Astrocyte of the spinal cord (primary cell): ENCODE data around the gene KIF5C.

Experiments used
- DNase-seq: peaks from one replicate; pipeline ENCODE4 v3.0.0; 2011; ENCODE audit warnings: low read depth, low spot score
- H3K4me3 ChIP-seq: 2 replicates; pipeline ENCODE4 v1.5.1; 2011; ENCODE audit warnings: low read depth, mild to moderate bottlenecking, low read length, moderate library complexity
- CTCF ChIP-seq: IDR thresholded peaks from 2 replicates; pipeline ENCODE4 v1.5.1; 2012; ENCODE audit warnings: low read depth, mild to moderate bottlenecking, low read length, inconsistent platforms
- in situ Hi-C: cut with HindIII; loops from 2 replicates; pipeline ENCODE4 v1.10.0; 2017; ENCODE audit warnings: low sequenced_read_pairs

The KIF5C gene

GRCh38 chr2:148914463-148914862, 39.4 kb downstream of the KIF5C start:
- in situ Hi-C loops = no loop called here
- no peak for TF ChIP-seq CTCF
- no peak overlapping the region for H3K4me3 ChIP-seq
- no peak for DNase-seq

GRCh38 chr2:148917431-148917830, 42.4 kb downstream of the KIF5C start:
- DNase-seq = no peak
- no peak overlapping the region for H3K4me3 ChIP-seq
- in situ Hi-C loops = no loop called here
- no peak for TF ChIP-seq CTCF

- H3K4me3 ChIP-seq = no peak overlapping the region
- no peak for TF ChIP-seq CTCF
- in situ Hi-C loops = no loop called here
- DNase-seq = no peak
Measured at GRCh38 chr2:148918554-148918953, 43.5 kb downstream of the KIF5C start.

DNA sequence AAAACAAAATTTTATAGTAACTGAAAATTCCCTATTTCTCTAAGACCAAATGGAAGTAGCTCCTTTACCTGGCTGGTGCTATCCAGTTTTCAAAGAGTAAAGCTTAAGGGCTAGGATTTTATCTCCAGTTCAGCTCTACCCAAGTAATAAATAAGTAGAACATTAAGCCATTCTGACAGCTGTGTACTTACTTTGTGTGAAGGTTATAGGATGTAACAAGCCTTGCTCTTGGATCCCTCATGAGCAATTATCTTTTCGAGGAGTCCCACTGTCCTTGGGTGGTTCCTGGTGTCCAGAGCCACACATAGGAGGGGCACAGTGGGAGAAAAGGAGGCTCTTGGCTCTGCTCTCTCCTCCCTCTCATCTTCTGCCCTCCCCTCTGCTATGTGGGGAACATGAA, 45.5 kb downstream of the KIF5C start:
- no peak for TF ChIP-seq CTCF
- no peak for DNase-seq
- no peak overlapping the region for H3K4me3 ChIP-seq
- in situ Hi-C loops = no loop called here

DNA sequence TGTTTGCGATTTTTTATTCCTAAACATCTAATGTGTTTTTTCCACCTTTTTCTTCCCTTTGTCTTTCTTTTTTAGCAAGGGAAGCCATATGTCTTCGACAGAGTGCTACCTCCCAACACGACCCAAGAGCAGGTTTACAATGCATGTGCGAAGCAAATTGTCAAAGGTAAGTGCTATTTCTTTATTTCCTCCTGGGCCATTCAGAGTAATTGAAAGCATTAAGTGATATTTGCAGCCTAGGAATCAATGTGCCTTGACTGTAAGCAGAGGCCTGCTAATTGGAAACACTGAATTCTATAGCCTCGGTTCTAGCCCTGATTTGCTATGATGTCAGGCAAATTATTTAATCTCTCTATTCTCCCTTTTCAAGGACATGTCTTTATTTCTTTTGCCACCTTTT, 47.0 kb downstream of the KIF5C start:
- no peak for DNase-seq
- H3K4me3 ChIP-seq = no peak overlapping the region
- no peak for TF ChIP-seq CTCF
- in situ Hi-C loops = no loop called here

DNA sequence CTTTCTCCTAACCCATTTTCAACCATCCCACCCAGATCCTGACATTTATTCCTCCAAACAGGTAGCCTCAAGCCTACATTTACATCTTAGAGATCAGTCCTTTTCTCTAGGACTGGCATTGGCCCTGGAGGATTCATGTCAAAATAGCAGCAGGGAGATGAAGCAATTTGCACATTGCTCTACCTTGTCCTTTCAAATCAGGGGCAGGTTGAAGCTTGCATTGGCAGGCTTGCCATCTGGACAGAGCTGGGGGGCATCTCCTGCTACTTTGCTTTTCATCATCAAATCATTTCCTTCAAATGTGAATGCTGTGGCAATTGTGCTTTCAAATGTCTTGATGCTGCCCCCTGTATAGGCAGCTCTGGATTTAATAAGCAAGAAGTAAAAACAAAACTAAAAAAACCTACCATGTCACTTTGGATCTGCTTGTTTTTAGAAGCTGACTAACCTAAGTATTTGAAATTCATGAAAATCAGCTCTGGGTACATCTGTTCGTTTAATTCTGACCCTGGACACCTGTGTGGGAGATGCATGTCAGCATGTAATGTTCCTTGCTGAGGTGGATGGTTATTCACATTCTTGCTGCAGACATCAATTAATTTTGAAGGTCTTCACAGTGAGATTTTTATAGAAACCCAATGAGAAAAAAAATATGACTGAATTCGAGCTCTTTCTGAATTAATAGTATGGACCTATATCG, 47.9 kb downstream of the KIF5C start:
- DNase-seq = no peak
- no peak for TF ChIP-seq CTCF
- H3K4me3 ChIP-seq = no peak overlapping the region
- in situ Hi-C loops = no loop called here
